WTC11 (cell line): ENCODE results near the gene HPCAL1. TPM values are rescaled to one million over a fixed set of nuclear protein-coding genes. Genes with fewer than 3 reads are reported as not detected.

Source experiments
- ATAC-seq: fragments of 200-7000 bp; cut with Tn5 transposase; 2 replicates; pipeline ENCODE4 v1.10.0; 2021; ENCODE audit warnings: mild to moderate bottlenecking, moderate library complexity
- CTCF ChIA-PET: fragments of 300-600 bp; sonication (Branson Sonifier 250); formaldehyde crosslinking; loops from one replicate; lab custom pipeline; 2021; ENCODE audit warnings: antibody characterized with exemption; lab: Charles Lee
- POLR2A ChIA-PET: fragments of 350-600 bp; sonication (Branson Sonifier 250); formaldehyde crosslinking; loops from one replicate; lab custom pipeline; 2021; ENCODE audit warnings: antibody characterized with exemption; lab: Charles Lee
- DNase-seq: peaks from one replicate; pipeline ENCODE4 v3.0.0; 2021; ENCODE audit warnings: low spot score
- H3K27ac Mint-ChIP-seq: 2 replicates; pipeline ENCODE4 v1.8.0; 2021; ENCODE audit warnings: mixed read lengths
- H3K27me3 Mint-ChIP-seq: 2 replicates; pipeline ENCODE4 v1.8.0; 2021; ENCODE audit warnings: low read depth, mild to moderate bottlenecking, moderate library complexity, mixed read lengths
- H3K36me3 Mint-ChIP-seq: 2 replicates; pipeline ENCODE4 v1.8.0; 2021; ENCODE audit warnings: mixed read lengths
- H3K4me1 Mint-ChIP-seq: 2 replicates; pipeline ENCODE4 v1.8.0; 2022; ENCODE audit warnings: mixed read lengths
- H3K4me3 Mint-ChIP-seq: 2 replicates; pipeline ENCODE4 v1.8.0; 2021; ENCODE audit warnings: mild to moderate bottlenecking, moderate library complexity, mixed read lengths
- H3K9me3 Mint-ChIP-seq: 2 replicates; pipeline ENCODE4 v1.8.0; 2021; ENCODE audit warnings: mixed read lengths
- ARID4B ChIP-seq: sonication (generic); formaldehyde crosslinking; IDR thresholded peaks from 2 replicates; pipeline ENCODE4 v1.8.0; 2023; ENCODE audit warnings: missing genetic modification reagents, mild to moderate bottlenecking, borderline replicate concordance
- CBFB ChIP-seq: sonication (generic); formaldehyde crosslinking; IDR thresholded peaks from 2 replicates; pipeline ENCODE4 v1.8.1; 2022; ENCODE audit warnings: mild to moderate bottlenecking, low read depth, missing genetic modification reagents
- CREM ChIP-seq: sonication (generic); formaldehyde crosslinking; IDR thresholded peaks from 2 replicates; pipeline ENCODE4 v1.8.1; 2022; ENCODE audit warnings: mild to moderate bottlenecking, missing genetic modification reagents, moderate library complexity
- E2F4 ChIP-seq: sonication (generic); formaldehyde crosslinking; IDR thresholded peaks from 2 replicates; pipeline ENCODE4 v1.8.1; 2022; ENCODE audit warnings: low read depth, mild to moderate bottlenecking, moderate library complexity, missing genetic modification reagents, borderline replicate concordance
- ELF4 ChIP-seq: sonication (generic); formaldehyde crosslinking; IDR thresholded peaks from 2 replicates; pipeline ENCODE4 v1.8.1; 2022; ENCODE audit warnings: low read depth, mild to moderate bottlenecking, moderate library complexity, missing genetic modification reagents
- FOXK1 ChIP-seq: sonication (generic); formaldehyde crosslinking; IDR thresholded peaks from 2 replicates; pipeline ENCODE4 v1.8.0; 2022; ENCODE audit warnings: mild to moderate bottlenecking, moderate library complexity, missing genetic modification reagents
- IRF2 ChIP-seq: sonication (generic); formaldehyde crosslinking; IDR thresholded peaks from 2 replicates; pipeline ENCODE4 v1.8.0; 2022; ENCODE audit warnings: low read depth, missing genetic modification reagents, borderline replicate concordance
- MAX ChIP-seq: sonication (generic); formaldehyde crosslinking; IDR thresholded peaks from 2 replicates; pipeline ENCODE4 v1.8.0; 2022; ENCODE audit warnings: mild to moderate bottlenecking, missing genetic modification reagents
- MLX ChIP-seq: sonication (generic); formaldehyde crosslinking; IDR thresholded peaks from 2 replicates; pipeline ENCODE4 v1.8.1; 2023; ENCODE audit warnings: mild to moderate bottlenecking, missing genetic modification reagents, moderate library complexity
- MYBL2 ChIP-seq: sonication (generic); formaldehyde crosslinking; IDR thresholded peaks from 2 replicates; pipeline ENCODE4 v1.8.1; 2023; ENCODE audit warnings: mild to moderate bottlenecking, moderate library complexity, missing genetic modification reagents
- NFE2L1 ChIP-seq: sonication (generic); formaldehyde crosslinking; IDR thresholded peaks from 2 replicates; pipeline ENCODE4 v1.8.1; 2023; ENCODE audit warnings: missing genetic modification reagents
- NR2C2 ChIP-seq: sonication (generic); formaldehyde crosslinking; IDR thresholded peaks from 2 replicates; pipeline ENCODE4 v1.8.0; 2022; ENCODE audit warnings: mild to moderate bottlenecking, missing genetic modification reagents
- TCF7 ChIP-seq: sonication (generic); formaldehyde crosslinking; IDR thresholded peaks from 2 replicates; pipeline ENCODE4 v1.8.0; 2022; ENCODE audit warnings: mild to moderate bottlenecking, low read depth, missing genetic modification reagents, moderate library complexity
- TEAD1 ChIP-seq: sonication (generic); formaldehyde crosslinking; IDR thresholded peaks from 2 replicates; pipeline ENCODE4 v1.8.0; 2022; ENCODE audit warnings: mild to moderate bottlenecking, missing genetic modification reagents
- TEAD4 ChIP-seq: sonication (generic); formaldehyde crosslinking; IDR thresholded peaks from 2 replicates; pipeline ENCODE4 v1.8.0; 2022; ENCODE audit warnings: mild to moderate bottlenecking, missing genetic modification reagents
- TP53 ChIP-seq: sonication (generic); formaldehyde crosslinking; IDR thresholded peaks from 2 replicates; pipeline ENCODE4 v1.8.1; 2023; ENCODE audit warnings: mild to moderate bottlenecking, missing genetic modification reagents
- USF2 ChIP-seq: sonication (generic); formaldehyde crosslinking; IDR thresholded peaks from 2 replicates; pipeline ENCODE4 v1.8.1; 2023; ENCODE audit warnings: mild to moderate bottlenecking, missing genetic modification reagents, moderate library complexity
- ZNF121 ChIP-seq: sonication (generic); formaldehyde crosslinking; IDR thresholded peaks from 2 replicates; pipeline ENCODE4 v1.8.0; 2023; ENCODE audit warnings: missing genetic modification reagents
- ZNF232 ChIP-seq: sonication (generic); formaldehyde crosslinking; IDR thresholded peaks from 2 replicates; pipeline ENCODE4 v1.8.0; 2022; ENCODE audit warnings: mild to moderate bottlenecking, missing genetic modification reagents
- ZSCAN18 ChIP-seq: fragments of 250-450 bp; sonication (Bioruptor Pico); IDR thresholded peaks from 2 replicates; pipeline ENCODE4 v2.1.2; 2022; ENCODE audit warnings: mild to moderate bottlenecking, moderate library complexity
- total RNA-seq: library from RNA; stranded (reverse); gene quantifications from 3 replicates; pipeline ENCODE4 v1.2.3, GENCODE V29; 2021

The HPCAL1 gene
- total RNA-seq, 1 experiment from 2014 or later = 11.8 TPM

- H3K36me3 Mint-ChIP-seq = no peaks in the 10 kb centered on the region
- no peaks in the 10 kb centered on the region for H3K27me3 Mint-ChIP-seq
- no peak overlapping the region for H3K4me3 Mint-ChIP-seq
- POLR2A ChIA-PET = no interaction called here
- ATAC-seq (no peak), DNase-seq (no peak)
- TF ChIP-seq ZNF232 (no peak), TCF7 (no peak), TEAD1 (no peak), ZNF121 (CRISPR knock-in tag) (peak; percentile 52; the same call in 1 of the 2 replicates), NFE2L1 (no peak)
- H3K4me1 Mint-ChIP-seq = peaks cover 4% of the 10 kb centered on the region; the same call in 1 of the 2 replicates
- H3K27ac Mint-ChIP-seq = no peak overlapping the region
- no peaks in the 10 kb centered on the region for H3K9me3 Mint-ChIP-seq
- CTCF ChIA-PET = no interaction called here
These were observed 38.5 kb downstream of the HPCAL1 start for GRCh38 chr2:10341193-10341592.

GRCh38 chr2:10342245-10342951, 39.7 kb downstream of the HPCAL1 start:
- POLR2A ChIA-PET = no interaction called here
- DNase-seq (no peak), ATAC-seq (no peak)
- peaks cover 4% of the 10 kb centered on the region; the same call in 1 of the 2 replicates for H3K4me1 Mint-ChIP-seq
- CTCF ChIA-PET = interaction anchor here (1.0 kb wide), 1 partner anchor 66 kb away, joined by 3 read pairs; no protein-coding TSS in a partner anchor
- no peaks in the 10 kb centered on the region for H3K9me3 Mint-ChIP-seq
- H3K4me3 Mint-ChIP-seq = no peak overlapping the region
- no peaks in the 10 kb centered on the region for H3K27me3 Mint-ChIP-seq
- H3K27ac Mint-ChIP-seq = no peak overlapping the region
- no peak for TF ChIP-seq IRF2 (CRISPR knock-in tag)
- no peak for TF ChIP-seq ZSCAN18 (CRISPR knock-in tag)
- no peak for TF ChIP-seq MLX
- TF ChIP-seq CREM (CRISPR knock-in tag) = no peak
- no peak for TF ChIP-seq CBFB (CRISPR knock-in tag)
- TF ChIP-seq MAX (CRISPR knock-in tag) = no peak
- TF ChIP-seq E2F4 (CRISPR knock-in tag) = no peak
- no peaks in the 10 kb centered on the region for H3K36me3 Mint-ChIP-seq

- no peaks in the 10 kb centered on the region for H3K9me3 Mint-ChIP-seq
- POLR2A ChIA-PET = no interaction called here
- H3K36me3 Mint-ChIP-seq = no peaks in the 10 kb centered on the region
- no peaks in the 10 kb centered on the region for H3K27me3 Mint-ChIP-seq
- ATAC-seq = no peak
- CTCF ChIA-PET = interaction anchor here (1.0 to 1.5 kb wide), 2 partner anchors 65 to 89 kb away, joined by 3 to 6 read pairs; no protein-coding TSS in a partner anchor
- no peak for DNase-seq
- H3K4me1 Mint-ChIP-seq = peaks cover 6% of the 10 kb centered on the region
- H3K27ac Mint-ChIP-seq = no peak overlapping the region
- TF ChIP-seq USF2 (CRISPR knock-in tag) (no peak), NFE2L1 (no peak), CBFB (CRISPR knock-in tag) (no peak), FOXK1 (CRISPR knock-in tag) (no peak), TP53 (CRISPR knock-in tag) (no peak), MYBL2 (CRISPR knock-in tag) (no peak), TEAD4 (no peak), NR2C2 (no peak), ELF4 (CRISPR knock-in tag) (no peak), ARID4B (no peak)
- H3K4me3 Mint-ChIP-seq = no peak overlapping the region
These were observed 40.5 kb downstream of the HPCAL1 start for GRCh38 chr2:10343191-10343590.
